ENCODE data around the gene CRACR2A.

The CRACR2A gene

DNA sequence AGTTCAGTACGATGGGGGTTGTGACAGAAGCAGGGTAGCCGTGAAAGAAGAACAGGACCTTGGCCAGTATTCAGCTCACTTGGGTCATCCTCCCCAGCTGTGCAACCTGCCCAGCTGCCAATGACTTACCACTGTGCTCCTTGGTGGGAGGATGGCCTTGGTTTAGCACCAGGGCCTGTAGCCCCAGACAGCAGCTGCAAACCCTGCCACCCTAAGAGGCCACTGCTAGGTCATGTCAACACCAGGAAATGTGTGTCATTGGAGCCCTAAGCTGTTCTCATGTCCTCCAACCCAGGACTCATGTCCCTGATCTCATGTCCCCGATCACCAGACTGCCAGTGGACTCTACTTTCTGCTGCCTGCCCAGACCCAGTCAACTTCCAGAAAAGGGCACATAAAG, 3.0 kb upstream of the CRACR2A start:
- no peak for DNase-seq (ENCODE audit: low read depth)
- no peak overlapping the region for H3K4me3 ChIP-seq (ENCODE audit: low read depth, low read length)

DNA sequence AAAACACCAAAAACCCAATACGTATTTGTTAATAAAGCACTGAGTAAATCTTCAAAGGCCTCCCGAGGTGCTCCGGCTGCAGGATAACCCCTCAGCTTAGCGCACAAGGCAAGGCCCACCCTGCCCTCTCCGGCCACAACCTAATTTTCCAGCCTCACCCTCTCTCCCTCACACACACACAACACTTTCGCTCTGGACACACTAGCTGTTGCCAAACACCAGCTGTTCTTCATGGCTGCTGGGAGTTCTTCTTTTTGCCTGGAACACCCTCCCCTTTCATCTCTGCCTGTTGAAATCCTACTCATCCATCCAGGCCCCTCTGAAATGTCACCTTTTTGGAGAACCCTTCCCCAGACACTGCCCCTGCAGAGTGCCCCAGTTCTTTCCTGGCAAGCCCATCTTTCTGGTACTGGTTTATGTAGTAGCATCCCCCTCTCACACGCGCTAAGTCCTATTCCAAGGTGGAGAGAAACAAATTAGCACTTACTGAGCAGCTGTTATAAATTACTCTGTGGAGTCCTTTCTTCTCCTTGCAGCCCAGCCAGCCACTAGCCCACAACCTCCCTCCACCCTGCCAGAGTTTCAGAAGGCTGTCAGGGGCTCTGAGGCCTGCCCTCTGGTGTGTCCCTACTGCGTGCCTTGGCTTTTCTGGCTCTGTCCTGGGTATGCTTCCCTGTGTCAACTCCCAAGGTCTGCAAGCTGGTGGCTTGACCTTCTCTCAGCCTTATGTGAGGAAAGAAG, 805 bp upstream of the CRACR2A start:
- DNase-seq (ENCODE audit: low read depth): no peak
- peak overlapping the region; percentile 42 for H3K4me3 ChIP-seq (ENCODE audit: low read depth, low read length)

DNA sequence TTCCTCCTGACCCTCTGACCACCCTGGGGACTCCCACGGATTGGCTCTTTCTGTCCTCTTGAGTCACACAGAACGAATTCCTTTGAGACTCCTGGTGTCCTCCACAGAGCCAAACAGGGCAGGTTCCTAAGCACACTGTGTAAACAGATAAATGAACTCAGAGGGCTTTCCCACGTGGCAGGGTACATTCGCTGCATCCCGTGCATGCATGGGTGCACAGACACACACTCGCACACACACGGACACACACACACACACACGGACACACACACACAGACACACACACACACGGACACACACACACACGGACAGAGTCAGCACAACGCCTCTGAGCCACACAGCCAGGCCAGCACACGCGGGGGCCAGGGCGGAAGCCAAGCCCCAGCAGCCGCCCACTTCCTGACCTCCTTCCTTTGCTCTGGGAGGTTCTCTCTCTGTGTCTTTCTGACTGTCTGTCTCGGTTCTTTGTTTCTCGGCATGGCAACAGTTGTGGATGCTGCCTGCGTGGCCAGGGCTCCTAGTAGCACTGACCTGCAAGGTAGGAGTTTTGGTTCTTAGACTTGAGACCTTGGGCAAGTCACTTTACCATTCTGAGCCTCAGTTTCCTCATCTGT, 706 bp downstream of the CRACR2A start:
- DNase-seq (ENCODE audit: low read depth): no peak
- H3K4me3 ChIP-seq (ENCODE audit: low read depth, low read length): peak overlapping the region; percentile 42

DNA sequence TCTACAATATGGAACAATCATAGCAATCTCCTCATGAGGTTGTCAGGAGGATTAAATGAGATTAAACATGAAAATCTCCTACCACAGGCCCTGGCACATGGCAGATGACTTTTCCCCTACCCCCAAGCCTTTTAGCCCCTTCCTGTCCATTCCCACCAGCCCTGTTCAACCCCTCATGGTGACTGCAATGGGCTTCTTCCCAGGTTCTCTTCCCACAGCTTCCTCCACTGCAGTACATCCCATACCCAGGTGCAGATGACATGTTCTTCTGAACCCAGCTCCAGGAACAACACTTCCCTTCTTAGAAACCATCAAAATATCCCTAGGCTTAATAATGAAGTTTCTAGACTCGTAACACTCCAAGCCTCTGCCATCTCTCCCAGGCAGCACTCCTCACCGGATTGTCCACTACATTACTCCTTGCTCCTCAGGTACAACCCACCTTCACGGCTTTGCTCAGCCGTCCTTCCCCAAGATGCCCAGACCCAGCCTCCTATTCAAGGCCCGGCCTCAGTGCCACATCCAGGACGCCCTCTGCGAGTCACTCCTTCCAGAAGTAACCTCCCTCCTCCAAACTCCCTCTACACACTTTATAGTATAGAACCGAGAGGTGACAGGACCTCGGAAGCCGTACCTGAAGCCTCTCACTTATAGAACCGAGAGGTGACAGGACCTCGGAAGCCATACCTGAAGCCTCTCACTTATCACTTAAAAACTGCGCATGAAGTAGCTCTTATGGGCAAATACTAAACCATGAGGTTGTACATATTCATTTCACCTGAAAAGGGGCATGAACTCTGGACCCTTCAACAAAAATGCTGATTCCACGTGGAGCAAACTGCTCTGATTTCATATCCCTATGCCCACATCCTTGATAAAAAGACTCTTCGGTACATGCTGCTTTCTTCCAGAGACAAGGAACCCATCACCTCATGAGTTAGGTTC, 1.5 kb downstream of the CRACR2A start:
- H3K4me3 ChIP-seq (ENCODE audit: low read depth, low read length): no peak overlapping the region
- no peak for DNase-seq (ENCODE audit: low read depth)

DNA sequence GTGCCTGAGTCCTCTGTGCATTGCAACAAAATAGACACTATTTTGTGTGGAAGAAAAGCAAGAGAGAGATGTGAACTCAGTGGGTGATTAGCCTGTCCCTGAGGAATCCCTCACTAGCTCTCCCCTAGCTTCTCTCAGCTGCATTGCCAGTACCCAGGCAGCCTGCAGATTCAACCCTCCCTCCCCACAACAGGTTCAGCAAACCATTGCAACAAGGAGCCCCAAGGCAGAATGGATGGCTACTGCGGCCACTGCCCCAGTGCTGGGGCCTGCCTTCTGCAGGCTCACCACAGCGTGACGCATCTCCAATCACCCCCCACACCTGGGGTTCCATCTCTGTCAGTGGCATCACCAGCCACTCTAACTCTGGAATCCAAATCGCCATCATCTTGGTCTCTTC, 2.3 kb downstream of the CRACR2A start:
- DNase-seq (ENCODE audit: low read depth): no peak
- H3K4me3 ChIP-seq (ENCODE audit: low read depth, low read length): no peak overlapping the region

DNA sequence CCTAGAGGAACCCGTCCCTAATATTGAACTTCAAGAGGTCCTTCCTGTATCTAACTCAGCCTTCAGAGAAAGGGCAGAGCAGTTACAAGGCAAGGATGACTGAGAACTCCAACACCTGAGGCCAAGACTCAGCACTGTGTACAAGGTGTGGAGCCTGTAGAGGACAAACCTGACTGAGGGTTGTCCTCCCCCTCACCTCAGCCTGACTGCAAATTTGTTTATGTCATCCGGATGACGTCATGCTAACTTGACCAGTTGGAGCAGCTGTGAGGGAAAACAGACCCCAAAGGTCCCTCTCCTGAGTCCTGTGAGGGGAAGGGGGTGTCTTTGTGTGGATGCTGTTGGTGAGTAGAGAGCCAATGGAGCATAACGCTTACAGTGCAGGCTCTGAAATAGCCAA, 4.3 kb downstream of the CRACR2A start:
- H3K4me3 ChIP-seq (ENCODE audit: low read depth, low read length): no peak overlapping the region
- DNase-seq (ENCODE audit: low read depth): no peak

DNA sequence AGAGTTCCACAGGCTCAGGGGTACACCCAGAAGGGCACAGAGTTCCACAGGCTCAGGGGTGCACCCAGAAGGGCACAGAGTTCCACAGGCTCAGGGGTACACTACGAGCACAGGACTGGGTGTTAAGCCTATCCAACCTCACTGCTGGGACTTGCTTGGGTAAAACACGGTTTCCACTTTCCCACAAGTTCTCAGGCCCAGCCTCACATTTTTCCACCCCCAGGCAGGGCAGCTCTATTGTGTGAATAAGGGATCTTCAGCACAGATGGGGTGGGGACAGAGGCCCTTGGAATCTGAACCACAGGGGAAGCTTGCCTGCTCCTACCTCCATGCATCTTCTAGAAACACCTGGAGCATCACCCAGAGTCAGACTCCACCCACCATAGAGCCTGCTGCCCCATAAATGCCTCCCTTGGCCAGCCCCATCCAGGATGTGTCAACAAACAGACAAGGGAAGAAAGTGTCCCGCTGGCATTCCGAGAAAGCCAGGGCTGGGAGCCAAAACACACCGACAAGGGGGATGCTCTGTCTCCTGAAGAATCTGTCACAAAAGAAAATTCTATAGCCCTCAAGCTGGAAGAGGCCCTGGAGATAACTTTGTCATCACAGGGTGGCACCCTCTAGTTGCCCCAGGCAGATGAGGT, 4.8 kb downstream of the CRACR2A start:
- no peak overlapping the region for H3K4me3 ChIP-seq (ENCODE audit: low read depth, low read length)
- no peak for DNase-seq (ENCODE audit: low read depth)

DNA sequence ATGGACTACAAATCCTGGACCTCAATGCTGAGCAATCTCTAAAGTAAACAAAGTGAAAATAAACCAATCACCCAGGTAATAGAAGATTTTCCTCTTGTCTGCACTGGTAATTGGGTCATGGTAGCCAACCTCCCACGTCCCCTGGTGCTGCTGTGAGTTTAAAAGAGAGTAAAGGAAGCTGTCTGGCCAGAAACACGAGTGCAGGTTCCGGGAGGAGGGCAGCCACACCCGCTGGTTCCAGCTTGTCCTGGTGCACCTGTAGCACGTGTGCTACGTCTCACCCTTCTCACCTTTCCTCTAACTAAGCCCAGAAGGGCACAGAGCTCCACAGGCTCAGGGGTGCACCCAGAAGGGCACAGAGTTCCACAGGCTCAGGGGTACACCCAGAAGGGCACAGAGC, 5.4 kb downstream of the CRACR2A start:
- no peak for DNase-seq (ENCODE audit: low read depth)

DNA sequence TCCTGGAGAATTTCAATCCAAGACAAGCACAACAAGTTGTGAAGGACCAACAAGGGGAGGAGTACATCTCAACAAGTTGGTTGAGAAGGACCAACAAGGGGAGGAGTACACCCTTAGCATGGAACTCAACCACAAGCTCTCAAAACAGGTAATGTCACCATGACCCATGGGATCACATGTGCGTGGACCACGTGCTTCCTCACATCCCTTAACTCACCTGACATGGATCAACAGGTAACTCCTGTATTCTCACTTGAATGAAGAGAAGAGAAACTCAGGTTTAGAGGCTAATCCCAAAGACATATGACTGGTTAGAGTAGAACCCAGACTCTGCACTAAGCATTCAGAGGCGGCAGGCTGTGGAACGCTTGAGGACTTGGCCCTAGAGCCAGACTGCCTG, 6.2 kb downstream of the CRACR2A start:
- no peak overlapping the region for H3K4me3 ChIP-seq (ENCODE audit: low read depth, low read length)

More for the DNA sequence above, 5.4 kb downstream of the CRACR2A start:
- no peak overlapping the region for H3K4me3 ChIP-seq (ENCODE audit: low read depth, low read length)

DNA sequence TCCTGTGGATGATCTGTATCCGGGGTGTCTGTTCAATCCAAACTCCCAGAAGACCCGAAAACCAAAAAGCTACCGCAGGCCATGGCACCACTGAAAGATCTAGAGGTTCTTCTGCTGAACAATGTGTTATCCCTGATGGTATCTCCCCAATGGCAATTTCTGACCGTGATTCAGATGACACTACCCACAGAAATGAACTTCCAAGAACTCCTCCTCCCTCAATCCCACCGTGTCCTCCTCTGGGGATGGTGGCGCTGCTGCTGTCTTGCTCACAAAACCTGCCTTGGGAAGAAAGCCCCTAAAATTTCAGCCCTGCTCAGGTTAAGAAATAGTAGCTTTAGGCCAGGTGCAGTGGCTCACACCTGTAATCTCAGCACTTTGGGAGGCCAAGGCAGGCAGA, 7.8 kb downstream of the CRACR2A start:
- no peak overlapping the region for H3K4me3 ChIP-seq (ENCODE audit: low read depth, low read length)
- DNase-seq (ENCODE audit: low read depth): no peak

More for the DNA sequence above, 6.2 kb downstream of the CRACR2A start:
- DNase-seq (ENCODE audit: low read depth): no peak

DNA sequence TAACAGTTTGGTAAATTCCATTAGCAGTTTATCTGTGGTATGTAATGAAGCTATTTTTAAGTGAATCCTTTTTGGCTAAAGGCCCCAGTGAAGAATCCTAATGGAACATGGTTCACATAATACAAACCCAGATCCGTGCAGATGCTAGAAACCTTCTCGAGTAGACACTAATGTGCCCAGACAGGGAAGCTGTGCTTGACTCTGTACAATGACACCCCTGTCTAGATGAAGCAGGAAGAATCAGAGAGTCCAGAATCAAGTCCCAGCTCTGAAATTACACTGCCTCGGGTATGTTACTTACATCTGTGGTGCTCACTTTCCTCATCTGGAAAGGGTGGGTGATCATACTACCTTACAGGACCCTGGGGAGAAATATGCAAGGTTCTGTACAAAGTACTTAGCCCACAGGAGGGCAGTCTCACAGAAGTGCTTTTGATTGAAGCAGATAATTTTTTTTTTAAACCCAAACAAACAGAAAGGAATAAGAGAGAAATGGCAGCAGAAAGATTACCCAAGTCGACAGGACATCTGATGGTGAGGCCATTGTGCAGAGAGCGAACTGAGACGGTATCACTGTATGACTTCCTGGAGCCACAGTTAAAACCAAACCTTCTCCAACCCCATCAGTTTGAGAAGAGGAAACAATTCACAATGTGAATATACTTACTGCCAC, 8.5 kb downstream of the CRACR2A start:
- no peak overlapping the region for H3K4me3 ChIP-seq (ENCODE audit: low read depth, low read length)
- no peak for DNase-seq (ENCODE audit: low read depth)

DNA sequence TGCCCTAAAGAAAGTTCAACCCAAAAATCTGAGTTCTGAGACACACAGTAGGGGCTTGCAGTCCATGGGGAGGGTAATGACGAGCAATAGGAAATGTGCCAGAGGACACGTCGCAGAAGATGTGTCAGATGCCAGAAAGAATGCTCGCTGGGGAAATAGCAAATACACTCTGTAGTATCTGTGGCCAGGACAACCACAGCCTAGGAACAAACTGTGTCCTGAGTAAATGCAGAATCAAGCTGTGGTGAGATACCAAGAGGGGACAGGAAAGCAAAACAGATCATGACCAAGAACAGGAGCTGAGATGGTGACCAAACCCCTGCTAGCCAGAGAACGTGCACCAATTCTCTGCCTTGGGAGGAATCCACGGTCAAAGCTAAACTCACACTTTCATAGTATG, 9.1 kb downstream of the CRACR2A start:
- no peak overlapping the region for H3K4me3 ChIP-seq (ENCODE audit: low read depth, low read length)
- DNase-seq (ENCODE audit: low read depth): no peak

DNA sequence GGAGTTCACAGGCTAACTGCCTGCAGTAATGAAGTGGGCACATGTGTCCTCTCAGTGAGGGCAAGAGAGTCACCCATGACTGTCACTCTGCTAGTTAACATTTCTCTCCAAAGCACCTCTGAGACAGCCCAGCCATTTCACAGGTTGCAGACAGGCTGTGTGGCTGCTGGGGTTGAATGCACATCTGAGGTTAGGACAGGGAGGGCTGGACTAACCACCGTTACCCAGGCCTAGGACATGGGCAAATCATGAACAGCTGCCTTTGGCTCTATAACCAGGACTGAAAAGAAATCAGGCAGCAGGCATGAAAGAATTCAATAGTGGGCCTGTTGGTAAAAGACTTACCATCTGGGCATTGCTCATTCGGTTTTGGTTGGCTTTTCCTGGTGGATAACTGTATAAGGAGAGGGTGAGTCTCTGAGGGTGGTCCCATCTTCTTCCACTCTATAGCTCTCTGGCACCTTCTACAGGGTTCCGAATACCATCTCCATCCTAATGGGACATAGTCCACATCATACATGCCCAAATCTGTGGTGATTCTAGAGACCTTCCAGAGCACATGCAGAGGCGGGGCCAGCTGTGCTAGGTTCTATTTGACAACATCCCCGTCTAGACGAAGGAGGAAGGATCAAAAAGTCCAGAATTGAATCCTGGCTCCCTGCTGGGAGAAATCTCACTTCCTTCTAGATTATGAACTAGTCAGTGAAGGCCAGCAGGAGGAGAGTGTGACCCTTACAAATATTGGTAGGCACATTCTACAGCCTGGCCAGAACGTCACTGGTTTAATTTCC, 10.8 kb downstream of the CRACR2A start:
- H3K4me3 ChIP-seq (ENCODE audit: low read depth, low read length): no peak overlapping the region

DNA sequence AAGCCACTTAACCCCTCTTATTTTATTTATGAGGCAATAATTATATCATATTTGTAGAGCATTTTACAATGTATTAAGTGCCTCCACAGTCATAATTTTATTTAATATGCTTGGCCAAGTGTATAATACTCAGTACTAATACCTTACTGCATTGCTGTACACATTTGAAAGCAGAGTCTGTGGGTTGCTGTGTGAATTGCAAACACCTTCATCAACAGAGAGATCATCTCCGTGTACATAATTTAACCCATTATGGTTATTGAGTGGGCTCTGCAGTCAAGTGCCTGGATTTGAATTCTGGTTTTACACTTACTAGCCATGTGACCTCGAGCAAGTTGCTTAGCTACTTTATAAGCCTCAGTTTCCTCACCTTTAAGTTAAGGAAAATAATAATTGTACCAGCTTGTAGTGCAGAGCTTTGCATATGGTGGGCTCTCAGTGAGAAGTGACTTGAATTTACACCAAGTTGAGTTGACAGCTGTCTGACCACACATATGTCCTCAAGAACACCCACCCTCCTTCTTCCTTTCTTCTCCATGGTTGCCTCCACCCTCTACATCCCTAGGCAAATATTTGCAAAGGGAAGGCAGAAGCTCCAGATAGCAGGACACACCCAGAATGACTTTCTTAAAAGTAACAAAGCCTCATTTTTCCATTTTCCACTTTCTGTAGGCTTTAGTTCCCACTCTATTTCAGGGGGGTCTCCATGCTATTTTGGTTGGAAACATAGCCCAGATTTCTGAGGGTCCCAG, 12.3 kb downstream of the CRACR2A start:
- H3K4me3 ChIP-seq (ENCODE audit: low read depth, low read length): no peak overlapping the region
- DNase-seq (ENCODE audit: low read depth): no peak

More for the DNA sequence above, 10.8 kb downstream of the CRACR2A start:
- DNase-seq (ENCODE audit: low read depth): no peak

DNA sequence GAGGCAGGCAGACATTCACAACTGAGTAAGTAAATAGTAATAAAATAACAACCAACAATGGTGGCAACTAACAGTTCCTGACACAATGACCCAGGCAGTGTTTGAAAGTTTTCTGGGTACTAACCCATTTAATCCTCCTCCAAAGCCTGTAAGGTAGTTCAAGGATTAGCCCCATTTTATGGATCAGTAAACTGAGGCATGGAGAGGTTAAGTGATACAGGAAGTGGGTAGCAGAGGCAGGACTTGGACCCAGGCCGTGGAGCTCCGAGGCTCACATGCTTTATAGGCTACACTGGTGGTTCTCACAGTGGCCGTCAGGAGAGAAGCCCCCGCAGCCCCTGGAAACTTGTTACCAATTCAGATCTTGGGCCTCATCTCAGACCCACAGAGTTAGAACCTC, 17.5 kb downstream of the CRACR2A start:
- no peak overlapping the region for H3K4me3 ChIP-seq (ENCODE audit: low read depth, low read length)

DNA sequence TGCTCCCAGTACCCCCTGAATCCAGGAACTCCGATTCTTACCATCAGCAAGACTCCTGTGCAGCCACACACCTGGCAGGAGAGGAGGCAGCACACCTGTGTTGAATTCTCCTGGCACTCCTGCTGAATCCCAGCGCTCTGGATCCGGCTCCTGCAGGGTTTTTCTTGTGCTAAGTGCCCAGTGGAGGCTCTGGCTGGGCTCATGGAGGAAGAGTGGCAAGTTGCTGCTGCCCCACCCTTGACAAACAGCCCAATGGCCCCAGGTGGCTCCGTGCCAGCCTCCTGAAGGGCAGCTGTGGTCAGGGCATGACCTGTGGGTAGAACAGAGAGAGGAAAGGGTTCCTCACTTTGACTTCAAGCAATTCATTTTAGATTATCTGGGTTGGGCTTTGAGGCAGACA, 20.0 kb downstream of the CRACR2A start:
- no peak for DNase-seq (ENCODE audit: low read depth)
- no peak overlapping the region for H3K4me3 ChIP-seq (ENCODE audit: low read depth, low read length)

More for the DNA sequence above, 17.5 kb downstream of the CRACR2A start:
- no peak for DNase-seq (ENCODE audit: low read depth)

DNA sequence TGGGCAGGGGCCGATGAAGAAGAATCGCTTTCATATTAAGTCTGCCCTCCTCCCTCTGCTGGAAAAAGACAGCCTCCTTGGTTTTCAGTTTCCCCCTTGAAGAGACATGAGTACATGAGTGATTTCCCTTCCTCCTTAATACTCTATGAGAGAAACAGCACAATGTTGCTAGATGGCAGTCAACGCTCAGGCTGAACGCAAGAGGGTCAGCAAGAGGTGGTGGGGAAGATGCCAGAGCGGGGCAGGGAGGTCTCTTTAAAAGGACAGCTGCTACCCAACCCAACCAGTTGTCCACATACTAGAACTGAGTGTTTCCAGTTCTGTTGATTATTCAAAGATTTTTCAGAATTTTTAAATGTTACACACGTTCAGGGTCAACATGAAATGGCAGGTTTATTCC, 22.8 kb downstream of the CRACR2A start:
- no peak overlapping the region for H3K4me3 ChIP-seq (ENCODE audit: low read depth, low read length)
- no peak for DNase-seq (ENCODE audit: low read depth)

DNA sequence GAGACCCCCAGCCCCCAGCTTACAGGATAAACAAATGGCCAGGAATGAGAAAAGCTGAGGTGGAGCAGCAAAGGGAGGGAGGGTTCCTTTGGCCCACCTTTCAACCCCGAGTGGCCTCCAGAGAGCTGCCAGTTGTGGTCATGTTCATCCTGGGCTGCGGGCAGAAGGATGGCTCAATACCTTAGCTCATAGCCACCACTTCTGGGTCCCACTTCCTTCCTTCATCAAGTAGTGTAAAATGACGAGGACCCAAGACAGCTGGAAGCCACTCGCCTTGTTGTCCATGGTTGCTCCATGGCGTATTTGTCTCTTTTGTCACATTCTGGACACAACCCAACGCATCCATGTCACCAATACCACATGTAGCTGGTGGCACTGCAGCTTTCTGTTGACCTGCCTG, 24.2 kb downstream of the CRACR2A start:
- no peak overlapping the region for H3K4me3 ChIP-seq (ENCODE audit: low read depth, low read length)
- DNase-seq (ENCODE audit: low read depth): no peak

All from skeletal muscle cell (primary cell).